GM18507 (cell line): ENCODE measurements around the gene ITIH5.
"Not testable (repeated sequence)": the region's sequence is repeated elsewhere in the genome, so short reads cannot be mapped to it uniquely, and the experiment has no call there.

Experiments used
- DNase-seq: peaks from one replicate; pipeline ENCODE4 v3.0.0; 2011; ENCODE audit warnings: low read depth; ENCODE audit not compliant: insufficient read length; ENCODE audit errors: extremely low spot score
- FAIRE-seq: peaks from 2 replicates; lab custom pipeline; 2011; peaks lifted over from hg19 to GRCh38; lab: Jason Lieb, UNC

ITIH5 gene

GRCh38 chr10:7666253-7667023 is at the start of gene ITIH5:
ITIH5 (minus strand) TSS chr10:7666966; CDS start chr10:7666892, 74 bp downstream.
- DNase-seq, result no peak
- no peak for FAIRE-seq

- DNase-seq, result no peak
- no peak for FAIRE-seq
Measured at GRCh38 chr10:7715515-7715914, 48.7 kb upstream of the ITIH5 start.

GRCh38 chr10:7711075-7711474 is 44.3 kb upstream of the ITIH5 start:
- not testable (repeated sequence) for FAIRE-seq, DNase-seq

GRCh38 chr10:7710446-7710845 is 43.7 kb upstream of the ITIH5 start:
- no peak for FAIRE-seq
- DNase-seq, result no peak

- no peak for FAIRE-seq
- no peak for DNase-seq
Measured at GRCh38 chr10:7708832-7709231, 42.1 kb upstream of the ITIH5 start.

GRCh38 chr10:7707858-7708622 is 41.3 kb upstream of the ITIH5 start:
- FAIRE-seq, result no peak
- DNase-seq, result no peak

GRCh38 chr10:7707102-7707501 is 40.3 kb upstream of the ITIH5 start:
- DNase-seq, result no peak
- no peak for FAIRE-seq

- FAIRE-seq (no peak), DNase-seq (no peak)
Measured at GRCh38 chr10:7706534-7707073, 39.8 kb upstream of the ITIH5 start.

GRCh38 chr10:7705341-7705740 is 38.6 kb upstream of the ITIH5 start:
- no peak for FAIRE-seq
- DNase-seq, result no peak

GRCh38 chr10:7704071-7705016 is 37.6 kb upstream of the ITIH5 start:
- DNase-seq, result no peak
- no peak for FAIRE-seq

- DNase-seq (no peak), FAIRE-seq (no peak)
Measured at GRCh38 chr10:7703140-7703539, 36.4 kb upstream of the ITIH5 start, which contains the start of gene ITIH2. ITIH2 (plus strand) TSS chr10:7703316; CDS start chr10:7703435, 119 bp downstream.

- DNase-seq, result no peak
- no peak for FAIRE-seq
Measured at GRCh38 chr10:7702288-7702812, 35.6 kb upstream of the ITIH5 start.

GRCh38 chr10:7701158-7701742 is 34.5 kb upstream of the ITIH5 start:
- FAIRE-seq (no peak), DNase-seq (no peak)

- DNase-seq (no peak), FAIRE-seq (no peak)
Measured at GRCh38 chr10:7700577-7701125, 33.9 kb upstream of the ITIH5 start.

GRCh38 chr10:7697426-7697825 is 30.7 kb upstream of the ITIH5 start:
- DNase-seq (no peak), FAIRE-seq (no peak)

- no peak for FAIRE-seq
- no peak for DNase-seq
Measured at GRCh38 chr10:7696545-7696944, 29.8 kb upstream of the ITIH5 start.

- DNase-seq, FAIRE-seq: not testable (repeated sequence)
Measured at GRCh38 chr10:7693194-7693593, 26.4 kb upstream of the ITIH5 start.

- DNase-seq, FAIRE-seq: not testable (repeated sequence)
Measured at GRCh38 chr10:7692368-7692767, 25.6 kb upstream of the ITIH5 start.
